HG03064 (cell line): ENCODE measurements around the gene VAMP2.

ENCODE experiments used
- ATAC-seq: cut with Tn5 transposase; IDR thresholded peaks from one replicate; pipeline ENCODE4 v1.9.1; 2021; ENCODE audit warnings: low read depth; ENCODE audit not compliant: unreplicated experiment

VAMP2 gene

GRCh38 chr17:8155996-8156245 is 6.8 kb downstream of the VAMP2 start:
- no peak for ATAC-seq

GRCh38 chr17:8155231-8155995 is 7.3 kb downstream of the VAMP2 start:
- no peak for ATAC-seq

GRCh38 chr17:8154608-8155155 is 8.1 kb downstream of the VAMP2 start:
- ATAC-seq: no peak

- no peak for ATAC-seq
Observed at GRCh38 chr17:8153957-8154607, 8.7 kb downstream of the VAMP2 start.

GRCh38 chr17:8153525-8153956 is 9.2 kb downstream of the VAMP2 start:
- no peak for ATAC-seq

- ATAC-seq: no peak
Observed at GRCh38 chr17:8153031-8153451, 9.7 kb downstream of the VAMP2 start.

GRCh38 chr17:8152112-8152775 is 10.5 kb downstream of the VAMP2 start, which contains the start of gene PER1:
Gene PER1 (minus strand): TSS chr17:8152404. CDS start chr17:8150706, 1,698 bp downstream.
- ATAC-seq: no peak

GRCh38 chr17:8151641-8152111 is 11.1 kb downstream of the VAMP2 start:
- no peak for ATAC-seq

- ATAC-seq: no peak
Observed at GRCh38 chr17:8151120-8151640, 11.6 kb downstream of the VAMP2 start.

GRCh38 chr17:8150194-8151119 is 12.3 kb downstream of the VAMP2 start:
- ATAC-seq: no peak

- ATAC-seq: no peak
Observed at GRCh38 chr17:8149419-8150193, 13.1 kb downstream of the VAMP2 start.

GRCh38 chr17:8148560-8148959 is 14.2 kb downstream of the VAMP2 start:
- ATAC-seq: no peak

GRCh38 chr17:8147805-8148404 is 14.8 kb downstream of the VAMP2 start:
- ATAC-seq: no peak

GRCh38 chr17:8147141-8147804 is 15.5 kb downstream of the VAMP2 start:
- ATAC-seq: no peak

GRCh38 chr17:8146381-8147140 is 16.2 kb downstream of the VAMP2 start:
- ATAC-seq: no peak

GRCh38 chr17:8145811-8146210 is 16.9 kb downstream of the VAMP2 start:
- no peak for ATAC-seq

GRCh38 chr17:8144401-8145231 is 18.1 kb downstream of the VAMP2 start:
- no peak for ATAC-seq
